HG03565 (cell line): Measurements from ENCODE around the gene VWA1.
"Not testable (repeated sequence)": the region's sequence is repeated elsewhere in the genome, so short reads cannot be mapped to it uniquely, and the experiment has no call there.

Experiments used
- ATAC-seq: cut with Tn5 transposase; IDR thresholded peaks from one replicate; pipeline ENCODE4 v1.9.1; 2021; ENCODE audit warnings: mild to moderate bottlenecking, moderate library complexity; ENCODE audit not compliant: unreplicated experiment

Gene VWA1

DNA sequence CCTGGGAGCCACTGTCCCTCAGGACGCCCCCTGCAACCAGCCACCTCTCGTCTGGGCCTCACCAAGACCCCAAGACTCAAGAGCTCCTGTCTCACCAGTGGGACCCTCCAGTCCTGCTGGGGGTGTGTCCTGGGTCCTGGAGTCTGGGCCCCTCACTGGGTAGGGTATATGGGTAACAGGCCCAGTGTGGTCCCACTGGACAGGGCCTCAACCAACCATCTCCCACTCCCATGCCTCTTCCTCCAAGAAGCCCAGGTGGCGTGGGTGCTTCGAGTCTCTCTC, 725 bp upstream of the VWA1 start:
- no peak for ATAC-seq

DNA sequence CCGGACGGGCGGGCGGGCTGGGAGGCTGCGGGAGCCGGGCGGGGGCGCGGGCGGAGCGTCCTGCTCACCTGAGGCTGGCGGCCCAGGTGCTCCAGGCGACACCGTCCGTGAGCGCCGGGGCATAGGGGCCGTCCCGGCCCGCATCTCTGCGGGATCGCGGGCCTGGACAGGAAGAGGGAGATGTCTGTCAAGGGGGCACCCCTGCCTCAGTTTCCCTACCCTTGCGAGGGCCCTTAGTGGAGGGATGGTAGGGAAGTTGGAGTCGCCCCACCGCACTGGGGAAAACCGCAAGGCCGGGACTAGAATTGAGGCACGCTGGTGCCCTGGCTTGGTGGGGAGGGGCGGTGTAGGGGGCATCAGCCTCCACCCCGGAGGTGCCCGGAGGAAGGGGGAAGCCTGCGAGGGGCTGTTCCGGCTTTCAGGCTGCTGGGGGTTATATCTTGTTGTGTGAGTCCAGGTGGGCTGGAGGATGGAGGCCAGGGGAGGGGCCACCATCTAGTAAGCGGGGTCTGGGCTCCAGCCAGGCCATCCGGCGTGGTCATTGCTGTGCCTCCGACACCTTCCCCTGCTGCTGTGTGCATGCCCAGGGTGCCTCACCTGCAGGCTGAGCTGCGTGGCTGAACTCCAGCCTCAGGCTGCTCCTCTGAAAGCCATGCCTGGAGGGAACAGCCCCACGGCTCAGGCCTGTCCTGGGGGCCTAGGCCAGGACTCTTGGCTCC, 580 bp downstream of the VWA1 start:
- ATAC-seq = no peak

DNA sequence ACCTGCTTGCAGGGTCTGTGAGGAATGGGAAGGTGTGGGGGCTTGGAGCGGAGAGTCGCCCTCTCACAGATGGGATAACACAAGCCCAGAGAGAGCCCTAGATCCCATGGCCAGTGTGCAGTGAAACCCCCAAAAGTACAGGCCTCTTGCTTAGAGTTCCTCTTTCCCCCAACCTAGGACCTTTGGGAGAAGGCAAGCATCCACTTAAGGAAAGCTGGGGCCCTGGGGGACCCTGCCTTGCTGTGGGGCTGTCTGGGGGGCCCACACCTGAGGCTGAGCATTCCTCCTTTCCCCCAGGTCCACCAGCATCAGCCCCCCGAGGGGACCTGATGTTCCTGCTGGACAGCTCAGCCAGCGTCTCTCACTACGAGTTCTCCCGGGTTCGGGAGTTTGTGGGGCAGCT, 1.1 kb downstream of the VWA1 start:
- no peak for ATAC-seq

- ATAC-seq = no peak
Measured at GRCh38 chr1:1437033-1437903, 1.8 kb downstream of the VWA1 start.

- no peak for ATAC-seq
Measured at GRCh38 chr1:1437904-1438376, 2.5 kb downstream of the VWA1 start.

GRCh38 chr1:1438531-1439381, 3.3 kb downstream of the VWA1 start:
- no peak for ATAC-seq

DNA sequence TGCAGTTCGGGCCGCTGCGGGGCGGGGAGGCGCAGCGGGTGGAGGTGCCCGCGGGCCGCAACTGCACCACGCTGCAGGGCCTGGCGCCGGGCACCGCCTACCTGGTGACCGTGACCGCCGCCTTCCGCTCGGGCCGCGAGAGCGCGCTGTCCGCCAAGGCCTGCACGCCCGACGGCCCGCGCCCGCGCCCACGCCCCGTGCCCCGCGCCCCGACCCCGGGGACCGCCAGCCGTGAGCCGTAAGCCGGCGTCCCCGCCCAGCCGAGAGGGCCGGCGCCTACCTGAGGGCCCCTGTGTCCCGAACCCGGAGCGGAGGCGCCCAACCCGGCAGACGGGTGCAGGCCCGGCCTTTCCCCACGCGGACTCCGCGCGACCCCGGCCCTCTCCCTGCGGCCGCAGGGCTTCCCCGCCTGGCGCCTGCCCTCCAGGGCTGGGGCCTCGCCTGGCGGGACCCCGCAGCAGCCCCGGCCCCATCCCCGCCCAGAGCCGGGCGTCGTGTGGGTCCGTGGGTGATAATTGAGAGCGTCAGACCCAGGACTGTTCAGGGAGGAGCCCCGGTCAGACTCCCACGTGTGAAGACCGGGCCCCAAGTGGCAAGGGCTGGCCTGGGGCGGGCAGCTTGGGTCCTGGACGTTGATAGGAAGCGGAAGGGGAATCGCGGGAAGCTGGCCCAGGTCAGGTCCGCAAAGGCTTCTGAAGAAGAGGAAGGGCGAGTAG, 4.2 kb downstream of the VWA1 start:
- ATAC-seq = no peak

DNA sequence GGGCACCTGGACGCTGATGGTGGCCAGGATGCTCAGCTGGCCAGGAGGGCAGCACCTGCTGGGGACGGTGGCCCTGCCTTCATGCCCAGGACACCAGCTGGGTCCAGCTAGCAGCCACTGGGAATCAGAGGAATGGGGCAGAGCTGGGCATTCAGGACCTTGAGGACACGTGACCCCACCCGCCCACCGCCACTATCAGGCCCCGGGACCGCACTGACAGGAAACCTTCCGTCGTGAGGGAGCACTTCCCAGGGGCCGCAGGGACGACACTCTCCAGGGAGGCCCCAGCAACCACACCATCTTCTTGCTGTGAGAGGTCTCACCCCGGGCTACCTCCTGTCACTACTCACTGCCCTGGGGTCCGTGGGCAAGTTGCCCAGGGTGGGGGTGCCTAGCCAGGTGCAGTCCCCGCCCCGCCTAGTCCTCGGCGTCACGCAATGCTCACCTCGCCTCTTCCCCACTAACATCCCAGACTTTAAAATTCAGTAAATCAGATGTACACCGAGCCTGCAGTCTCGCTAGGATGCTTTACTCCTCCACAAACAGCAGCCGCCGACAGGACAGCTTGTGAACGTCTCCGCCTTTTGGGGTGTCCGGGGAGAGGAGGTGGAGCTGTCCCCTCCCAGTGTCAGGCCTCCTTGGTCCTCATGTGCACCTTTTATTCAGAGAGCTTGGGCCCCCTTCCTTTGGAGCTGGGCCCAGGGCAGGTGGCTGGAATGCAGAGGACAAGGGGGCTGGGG, 4.9 kb downstream of the VWA1 start:
- ATAC-seq = no peak

DNA sequence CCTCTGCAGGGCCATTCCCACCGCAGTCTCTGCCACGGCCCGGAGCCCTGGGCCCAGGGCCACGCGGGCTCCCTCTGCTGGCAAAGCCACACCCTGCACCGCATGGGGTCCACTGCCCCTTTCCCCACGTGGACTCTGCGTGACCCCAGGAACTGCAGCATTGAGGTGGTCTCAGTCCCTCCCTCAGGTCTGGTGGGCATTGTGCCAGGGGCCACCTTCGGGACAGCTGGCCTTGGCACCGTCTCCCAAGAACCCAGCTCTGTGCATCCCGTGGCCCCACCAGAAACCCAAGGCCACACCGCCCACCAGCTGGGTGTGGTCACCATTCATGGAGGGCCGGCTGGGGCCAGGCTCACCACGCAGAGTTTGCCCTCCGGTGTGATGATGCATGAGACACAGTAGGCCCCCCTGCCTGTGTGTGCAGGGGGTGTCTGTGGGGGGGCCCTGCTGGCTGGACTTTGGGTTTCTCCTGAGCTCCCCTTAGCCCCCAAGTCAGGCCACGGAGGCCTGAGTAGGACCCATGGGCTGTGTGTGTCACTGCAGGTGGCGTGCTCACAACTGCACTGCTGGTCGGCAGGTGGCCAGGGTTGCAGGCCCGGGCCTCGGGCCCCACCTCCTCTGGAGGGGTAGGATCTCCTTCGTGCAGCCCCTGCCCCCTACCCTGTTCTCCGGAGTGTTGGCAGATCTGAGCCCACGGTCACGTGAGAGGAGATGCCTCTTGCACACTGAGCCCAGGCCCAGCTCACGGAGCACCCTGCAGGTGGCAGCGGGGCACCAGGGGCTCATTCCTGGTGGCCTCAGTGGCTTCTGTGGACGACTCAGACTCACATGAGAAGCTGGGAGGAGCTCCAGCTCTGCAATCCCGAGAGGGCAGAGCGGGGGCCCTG, 5.8 kb downstream of the VWA1 start:
- ATAC-seq = no peak

GRCh38 chr1:1442069-1442770, 6.7 kb downstream of the VWA1 start:
- no peak for ATAC-seq

- not testable (repeated sequence) for ATAC-seq
Measured at GRCh38 chr1:1446631-1447030, 11.1 kb downstream of the VWA1 start.

DNA sequence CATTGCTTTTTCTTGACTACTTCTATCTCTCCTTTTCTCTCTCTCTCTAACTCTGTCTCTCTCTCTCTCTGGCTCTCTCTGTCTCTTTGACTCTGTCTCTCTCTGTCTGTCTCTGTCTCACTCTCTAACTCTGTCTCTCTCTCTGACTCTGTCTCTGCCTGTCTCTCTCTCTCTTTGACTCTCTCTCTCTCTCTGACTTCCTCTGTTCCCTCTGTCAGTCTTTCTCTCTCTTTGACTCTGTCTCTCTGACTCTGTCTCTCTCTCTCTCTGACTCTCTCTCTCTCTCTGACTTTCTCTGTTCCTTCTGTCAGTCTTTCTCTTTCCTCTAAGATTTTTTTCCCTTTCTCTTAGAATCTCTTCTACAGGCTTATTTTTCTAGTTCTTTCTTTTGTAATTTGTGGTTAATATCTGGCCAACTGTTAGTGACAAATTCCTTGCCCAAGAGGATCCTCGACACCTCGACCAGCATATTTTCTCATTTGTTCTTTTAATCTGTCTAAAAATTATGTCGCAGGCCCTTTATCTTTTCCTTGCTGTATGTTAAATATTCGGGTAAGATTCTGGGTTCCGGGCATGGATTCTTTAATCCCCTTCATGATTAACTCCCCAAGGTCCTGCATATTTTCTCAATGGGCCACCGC, 13.7 kb downstream of the VWA1 start, which contains the start of gene ATAD3C:
ATAD3C (plus strand) TSS at position 591 of the 641 bp plus-strand sequence. CDS start 995 bp downstream, outside the sequence.
- ATAC-seq = no peak

- ATAC-seq = not testable (repeated sequence)
Measured at GRCh38 chr1:1450616-1451015, 15.1 kb downstream of the VWA1 start.

DNA sequence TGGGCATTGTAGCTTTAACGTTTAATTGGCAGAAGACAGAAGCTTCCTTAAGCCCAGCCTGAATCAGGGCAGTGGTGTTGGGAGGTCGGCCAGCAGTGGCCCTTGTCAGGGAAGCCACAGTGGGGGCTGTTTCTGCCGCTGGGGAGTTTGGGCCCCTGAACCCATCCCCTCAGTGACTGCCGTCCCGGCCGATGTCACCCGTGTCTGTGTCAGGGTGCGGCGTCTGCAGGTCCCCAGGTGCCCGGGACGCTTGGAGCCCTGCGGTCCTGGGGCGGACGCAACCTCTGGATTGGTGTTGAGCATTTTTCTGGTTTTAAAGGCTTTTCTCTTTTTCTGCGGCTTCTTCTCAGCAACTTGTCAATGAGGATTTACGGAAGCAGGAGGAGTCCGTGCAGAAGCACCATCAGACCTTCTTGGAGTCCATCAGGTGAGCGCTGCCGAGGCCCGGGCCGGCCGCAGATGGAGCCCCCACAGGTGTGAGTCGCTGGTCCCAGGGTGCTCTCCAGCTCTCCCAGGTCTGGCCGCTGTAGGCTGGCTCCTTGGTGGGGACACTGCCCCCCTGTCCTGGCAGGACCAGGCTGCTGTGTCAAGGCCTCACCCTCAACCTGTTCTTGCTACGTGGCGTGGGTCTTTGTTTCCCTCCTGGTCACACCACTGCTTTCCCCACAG, 16.3 kb downstream of the VWA1 start:
- ATAC-seq = no peak

- not testable (repeated sequence) for ATAC-seq
Measured at GRCh38 chr1:1452365-1452739, 16.9 kb downstream of the VWA1 start.

DNA sequence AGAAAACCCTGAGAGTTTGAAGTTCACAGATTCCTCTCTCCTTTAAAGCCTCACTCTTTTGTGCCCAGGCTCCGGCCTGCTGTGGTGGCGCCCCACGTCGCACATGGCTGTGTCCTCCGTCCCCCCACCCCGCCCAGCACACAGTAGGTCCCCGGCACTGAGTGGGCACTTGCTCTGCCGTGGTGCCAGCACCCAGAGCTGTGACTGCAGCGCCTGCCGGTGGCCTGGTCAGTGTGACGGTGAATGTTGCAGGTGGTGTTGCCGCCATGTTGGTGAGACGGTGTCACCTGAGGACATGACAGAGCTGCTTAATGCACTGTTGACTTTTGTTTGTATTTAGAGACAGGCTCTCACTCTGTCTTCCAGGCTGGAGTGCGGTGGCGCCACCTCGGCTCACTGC, 17.4 kb downstream of the VWA1 start:
- no peak for ATAC-seq

DNA sequence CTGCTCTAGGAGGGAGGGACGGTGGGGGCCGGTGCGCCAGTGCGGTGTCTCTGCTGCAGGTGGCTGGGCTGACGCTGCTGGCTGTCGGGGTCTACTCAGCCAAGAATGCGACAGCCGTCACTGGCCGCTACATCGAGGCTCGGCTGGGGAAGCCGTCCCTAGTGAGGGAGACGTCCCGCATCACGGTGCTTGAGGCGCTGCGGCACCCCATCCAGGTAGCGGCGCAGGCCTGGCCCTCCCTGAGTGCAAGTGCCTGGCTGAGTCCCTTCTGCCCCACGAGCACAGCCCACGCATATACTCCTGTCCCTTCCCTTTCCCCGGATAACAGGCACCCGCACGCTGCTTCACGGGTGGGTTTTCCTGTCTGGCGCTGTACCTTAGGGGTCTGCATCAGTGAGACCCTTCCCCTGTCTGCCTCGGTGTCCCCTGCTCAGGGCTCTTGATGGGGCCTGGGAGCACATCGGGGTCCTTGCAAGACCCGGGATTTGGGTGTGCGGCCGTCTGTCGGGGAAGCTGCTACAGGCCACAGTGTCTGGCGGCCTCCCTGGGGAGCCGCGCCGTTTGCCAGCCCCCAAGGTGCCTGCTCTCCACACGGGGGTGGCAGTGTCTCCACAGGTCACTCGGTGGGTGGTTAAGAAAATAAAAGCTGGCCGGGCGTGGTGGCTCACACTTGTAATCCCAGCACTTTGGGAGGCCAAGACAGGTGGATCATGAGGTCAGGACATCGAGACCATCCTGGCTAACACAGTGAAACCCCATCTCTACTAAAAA, 19.0 kb downstream of the VWA1 start:
- not testable (repeated sequence) for ATAC-seq
